HL-60/S4 (cell line): Measurements from ENCODE around the gene TMEM79.

Experiments
- in situ Hi-C: fragments of 300-500 bp; cut with MboI; formaldehyde crosslinking; loops from 2 replicates; pipeline ENCODE4 v1.14.3; 2022; ENCODE audit warnings: low sequenced_read_pairs

The TMEM79 gene

DNA sequence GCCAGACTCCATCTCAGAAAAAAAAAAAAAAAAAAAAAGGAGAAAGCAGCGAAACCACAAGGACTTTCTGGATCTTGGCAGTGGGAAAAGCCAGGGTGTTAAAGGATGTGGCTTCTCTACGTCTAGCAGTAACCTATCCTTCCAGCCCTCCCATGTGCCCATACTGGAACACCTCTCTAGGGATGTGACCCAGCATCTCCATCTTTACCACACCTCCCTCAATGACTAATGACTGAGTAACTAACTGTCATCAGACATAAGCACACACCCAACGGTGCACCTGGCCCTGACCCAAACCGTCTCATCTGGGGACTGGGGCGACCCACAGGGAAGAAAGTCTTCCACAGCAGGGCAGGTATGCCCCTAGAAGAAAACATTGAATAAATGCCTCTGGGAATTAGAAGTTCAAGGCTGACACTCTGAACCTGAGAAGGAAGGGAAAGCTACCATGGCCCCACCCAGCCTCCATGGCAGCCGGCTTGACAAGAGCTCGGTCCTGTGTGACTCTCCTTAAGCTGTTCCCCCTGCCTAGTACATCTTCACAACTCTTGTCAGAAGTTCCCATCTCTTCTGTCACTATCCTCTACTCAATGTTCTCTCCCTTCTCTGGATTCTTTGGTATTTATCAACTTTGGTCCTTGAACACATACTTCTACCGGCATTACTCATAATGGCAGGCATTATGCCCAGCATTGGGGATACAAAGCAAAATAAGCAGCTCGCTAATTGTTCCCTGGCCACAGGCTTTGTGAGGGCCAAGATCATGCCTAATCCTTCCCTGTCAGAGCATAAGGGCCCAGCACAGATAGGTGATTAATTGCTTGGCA, 21.5 kb upstream of the TMEM79 start:
- in situ Hi-C loops, result no loop called here

DNA sequence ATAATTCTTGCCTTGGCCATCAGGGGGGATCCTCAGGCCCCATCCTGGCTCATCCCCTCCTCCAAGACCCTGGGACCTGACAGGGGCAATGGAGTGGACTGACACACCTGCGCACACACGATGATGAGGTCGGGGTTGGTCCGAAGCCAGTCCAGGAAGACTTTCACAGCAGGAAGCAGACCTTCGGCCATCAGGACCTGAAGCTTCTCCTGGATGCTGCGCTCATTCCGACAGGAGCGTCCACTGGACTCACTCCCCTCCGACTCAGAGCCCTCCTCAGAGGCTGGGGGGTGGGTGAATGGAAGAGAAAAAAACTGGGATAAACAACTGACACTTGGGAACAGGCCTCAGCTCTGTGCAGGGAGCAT, 20.9 kb upstream of the TMEM79 start:
- in situ Hi-C loops, result no loop called here

DNA sequence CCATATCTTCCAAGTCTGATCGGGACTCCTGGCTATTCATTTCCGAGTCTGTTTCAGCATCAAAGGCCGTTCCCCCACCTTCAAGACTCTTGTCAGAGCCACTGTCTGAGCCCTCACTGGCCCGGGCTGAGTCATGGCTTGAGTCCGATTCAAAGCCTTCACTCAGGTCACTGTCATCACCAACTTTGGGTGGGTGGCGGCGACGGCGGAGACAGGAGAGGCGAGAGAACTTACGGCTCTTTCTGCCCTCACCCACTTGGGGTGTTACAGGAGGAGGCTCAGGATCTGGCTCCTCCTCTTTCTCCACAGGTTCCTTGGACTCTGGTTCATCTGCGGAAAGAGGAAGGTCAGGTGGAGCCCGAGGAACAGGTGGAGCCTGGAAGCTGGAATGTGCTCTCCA, 18.1 kb upstream of the TMEM79 start:
- in situ Hi-C loops, result no loop called here

DNA sequence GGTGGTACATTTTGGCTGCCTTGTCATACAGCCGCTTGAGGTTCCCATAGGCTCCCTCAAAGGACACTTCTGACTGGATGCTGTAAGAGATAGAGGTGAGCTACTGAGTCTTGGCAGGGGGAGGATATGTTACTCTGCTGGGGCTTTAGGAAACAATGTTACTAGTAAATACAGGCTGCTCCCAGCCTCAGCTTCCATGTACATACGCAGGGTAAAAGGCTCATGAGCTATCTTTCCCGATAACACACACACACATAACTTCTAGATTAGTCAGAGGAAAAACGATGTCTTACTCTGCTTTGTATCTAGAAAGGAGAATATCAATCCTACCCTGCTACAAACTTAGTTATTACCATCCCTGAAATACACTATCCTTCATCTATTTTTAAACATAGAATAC, 15.8 kb upstream of the TMEM79 start:
- in situ Hi-C loops, result no loop called here

DNA sequence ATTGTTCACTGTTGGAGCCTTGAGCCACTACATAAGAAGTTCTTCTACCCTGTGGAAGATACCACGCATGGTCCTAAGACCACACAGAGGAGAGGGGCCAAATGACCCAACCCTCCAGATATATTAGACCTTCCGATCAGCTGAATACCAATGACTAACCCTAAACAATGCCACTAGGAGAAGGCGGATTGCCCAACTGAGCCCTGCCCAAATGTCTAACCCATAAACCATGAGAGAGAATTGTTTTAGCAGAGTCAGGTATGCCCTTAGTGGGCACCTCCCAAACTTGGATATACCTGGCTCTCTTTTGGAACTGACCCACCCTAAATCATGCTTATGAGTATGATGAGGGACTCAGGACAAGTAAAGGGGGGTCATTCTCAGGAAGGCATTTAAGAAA, 13.8 kb upstream of the TMEM79 start:
- in situ Hi-C loops, result no loop called here

DNA sequence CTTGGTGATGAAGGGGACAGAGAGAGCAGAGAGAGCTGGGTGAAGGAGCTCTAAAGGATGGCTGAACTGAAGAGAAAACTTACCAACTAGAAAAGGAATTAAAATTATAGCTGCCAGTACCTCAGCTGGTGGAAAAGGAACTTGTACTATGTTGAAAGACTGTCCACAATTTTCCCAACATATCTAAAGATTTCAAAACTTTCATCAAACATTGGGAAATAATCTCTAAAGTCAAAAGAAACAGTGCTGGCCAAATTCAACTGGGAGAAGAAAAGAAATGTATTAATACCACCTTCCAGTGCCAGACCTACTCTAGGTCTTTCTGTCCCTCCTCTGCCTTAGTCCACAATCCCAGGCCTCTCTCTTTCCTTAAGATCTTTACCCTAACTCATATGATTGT, 7.6 kb upstream of the TMEM79 start:
- in situ Hi-C loops, result no loop called here

DNA sequence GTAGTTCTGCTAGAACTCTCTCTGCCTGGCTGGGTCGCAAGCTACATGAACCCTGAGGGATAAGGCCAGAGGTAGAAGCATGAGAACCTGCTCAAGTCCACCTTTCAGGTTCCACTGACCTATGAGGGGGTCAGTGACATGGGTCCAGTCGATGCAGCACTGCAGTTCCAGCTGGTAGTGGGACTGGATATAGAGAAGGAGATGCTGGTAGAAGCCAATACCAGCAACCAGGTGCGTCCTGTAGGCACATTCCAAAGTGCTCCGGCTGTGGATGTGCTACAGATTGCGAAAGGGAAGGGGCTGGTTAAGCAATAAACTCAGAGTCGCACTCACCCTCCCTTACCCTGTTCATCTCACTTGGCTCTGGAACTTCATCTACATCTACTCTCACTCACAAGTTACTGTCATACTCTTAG, 7.2 kb upstream of the TMEM79 start:
- in situ Hi-C loops, result no loop called here

DNA sequence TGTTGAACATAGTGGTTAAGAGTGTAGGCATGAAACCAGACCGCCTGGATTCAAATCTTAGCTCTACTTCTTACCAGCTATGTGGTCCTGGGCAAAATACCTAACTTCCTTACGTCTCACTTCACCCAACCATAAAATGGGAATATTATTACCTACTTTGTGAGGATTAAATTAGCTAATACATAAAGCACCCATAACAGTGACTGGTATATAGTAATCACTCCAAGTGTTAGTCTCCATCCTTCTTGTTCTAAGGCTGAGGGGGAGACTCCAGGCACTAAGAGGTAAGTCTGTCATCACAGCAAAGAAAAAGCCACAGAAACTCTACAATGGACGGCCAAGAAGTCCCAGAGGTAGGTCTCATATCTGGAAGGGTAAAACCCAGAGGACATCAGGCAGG, 4.3 kb upstream of the TMEM79 start:
- in situ Hi-C loops, result no loop called here

DNA sequence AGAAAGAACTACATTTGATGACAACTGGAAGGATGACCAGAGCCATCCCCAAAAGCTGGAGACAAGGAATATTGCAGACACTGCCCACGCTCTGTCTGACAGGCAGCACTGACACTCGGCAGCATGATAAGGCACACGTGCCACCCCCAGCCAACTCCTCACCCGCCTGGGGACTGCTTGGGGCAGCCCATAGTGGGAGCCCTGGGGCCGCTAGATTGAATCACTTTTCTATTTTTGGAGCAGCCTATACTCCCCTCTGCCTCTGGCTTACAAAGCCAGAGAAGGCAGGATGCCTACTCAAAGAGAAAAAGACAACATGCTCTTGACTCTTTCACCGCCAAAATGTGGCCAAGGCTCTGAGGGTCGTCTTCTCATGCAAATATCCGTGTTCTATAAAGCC, 2.8 kb upstream of the TMEM79 start:
- in situ Hi-C loops, result no loop called here

DNA sequence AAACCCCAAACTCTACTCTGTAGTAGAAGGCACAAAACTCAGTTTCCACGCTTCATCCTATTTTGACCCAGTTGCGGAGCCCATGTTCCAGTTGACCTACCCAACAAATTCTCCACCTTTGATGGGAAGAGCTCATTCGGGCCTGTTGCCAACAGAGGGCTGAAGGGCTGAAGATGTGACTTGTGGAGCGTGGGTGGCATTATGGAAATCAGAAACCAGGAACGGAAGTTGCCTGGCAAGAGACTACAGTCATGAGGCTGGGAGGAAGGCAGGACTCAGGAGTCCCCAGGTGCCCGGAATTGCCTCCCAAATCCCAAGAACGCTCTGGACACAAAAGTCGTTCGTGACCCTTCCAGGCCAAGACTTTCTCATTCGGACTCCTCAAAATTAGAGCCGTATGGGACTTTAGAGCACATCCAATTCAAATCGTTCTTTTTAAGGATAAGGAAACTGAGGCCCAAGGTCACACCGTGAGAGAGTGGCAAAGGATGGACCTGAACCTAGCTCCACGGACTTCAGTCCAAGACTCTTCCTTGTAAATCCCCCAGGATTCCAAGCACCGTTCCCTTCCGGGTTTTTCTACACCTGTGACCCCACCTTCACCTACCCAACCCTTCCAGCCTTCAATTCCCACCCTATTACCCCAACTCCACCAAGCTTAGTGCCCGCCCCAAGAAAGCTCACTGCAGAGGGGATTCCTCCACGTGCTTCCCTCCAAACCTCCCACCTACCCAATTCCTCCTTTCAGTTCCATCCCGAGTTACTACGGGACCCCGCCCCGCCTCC, 2.2 kb upstream of the TMEM79 start:
- in situ Hi-C loops, result no loop called here

DNA sequence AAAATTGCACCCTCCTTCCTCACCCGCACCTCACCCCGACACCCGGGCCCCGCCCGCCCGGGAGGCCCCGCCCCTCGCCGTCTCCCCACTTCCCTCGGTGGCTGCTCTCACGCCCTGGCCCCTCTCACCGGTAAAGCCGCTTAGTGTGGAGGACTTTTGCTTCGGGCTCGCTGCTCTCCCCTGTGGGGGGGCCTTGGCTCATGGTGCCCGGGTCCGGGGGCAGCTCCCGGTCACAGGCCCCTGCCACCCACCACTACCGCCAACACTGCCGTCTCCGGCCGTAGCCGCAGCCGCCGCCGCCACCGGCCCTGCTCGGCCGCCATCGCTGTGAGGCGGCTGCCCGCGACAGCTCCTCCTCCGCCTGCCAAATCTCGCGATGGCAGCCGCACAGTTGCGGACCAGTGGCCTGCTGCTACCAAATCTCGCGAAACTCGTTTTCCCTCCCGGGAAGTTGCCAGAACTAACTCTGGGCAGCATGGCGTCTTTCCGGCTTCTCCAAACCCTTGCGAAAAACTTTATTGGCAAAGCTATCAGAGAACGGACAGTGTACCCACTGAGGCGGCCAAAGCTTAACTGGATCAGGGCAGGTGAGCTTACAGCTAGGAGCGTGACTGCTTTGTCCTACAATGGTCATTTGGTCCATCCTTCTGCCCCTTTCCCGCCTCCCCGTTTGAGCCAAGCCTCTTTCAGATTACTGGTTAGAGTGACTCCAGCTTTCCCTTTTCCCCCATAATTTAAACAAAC, 1.5 kb upstream of the TMEM79 start, which contains the start of gene SMG5:
Gene SMG5, minus strand, starts transcription at position 347 of the 744 bp plus-strand sequence. Its CDS starts 145 bp downstream, at position 202.
- in situ Hi-C loops, result no loop called here

DNA sequence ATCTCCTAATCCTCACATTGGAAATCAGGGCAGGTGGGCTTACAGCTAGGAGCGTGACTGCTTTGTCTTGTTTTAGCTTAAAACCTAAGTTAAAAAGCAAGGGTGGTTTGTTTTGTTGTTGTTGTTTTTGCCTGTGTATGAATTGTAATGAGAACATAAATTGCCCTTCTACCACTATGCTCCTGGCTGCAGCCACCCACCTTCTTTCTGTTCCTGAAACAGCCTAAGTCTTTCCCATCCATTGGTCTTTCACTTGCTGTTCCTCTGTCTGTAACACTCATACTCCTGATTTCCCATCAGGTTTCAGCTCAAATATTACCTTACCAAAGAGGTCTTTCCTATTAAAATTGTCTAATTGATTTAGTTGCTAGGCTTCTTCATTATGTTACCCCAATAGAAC, 604 bp upstream of the TMEM79 start:
- in situ Hi-C loops, result no loop called here

DNA sequence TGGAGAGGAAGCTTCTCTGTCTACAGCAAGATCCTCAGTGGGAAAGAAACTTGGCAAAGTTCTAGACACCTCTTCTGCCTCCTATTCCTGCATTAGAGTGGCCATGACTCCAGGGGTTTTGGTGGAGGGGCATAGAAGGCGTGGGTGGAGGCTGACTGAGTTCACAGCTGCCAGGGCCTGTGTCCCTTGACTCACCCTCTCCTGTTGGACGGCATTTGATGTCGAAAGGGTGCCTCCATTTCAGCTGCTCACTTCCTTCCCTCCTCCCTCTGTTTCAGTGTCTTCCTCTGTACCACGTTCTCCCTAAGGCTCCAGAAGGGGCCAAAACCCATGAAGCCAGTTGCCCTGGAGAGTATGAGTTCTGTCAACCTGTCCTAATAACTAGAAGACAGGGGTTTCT, 632 bp downstream of the TMEM79 start:
- in situ Hi-C loops, result no loop called here

DNA sequence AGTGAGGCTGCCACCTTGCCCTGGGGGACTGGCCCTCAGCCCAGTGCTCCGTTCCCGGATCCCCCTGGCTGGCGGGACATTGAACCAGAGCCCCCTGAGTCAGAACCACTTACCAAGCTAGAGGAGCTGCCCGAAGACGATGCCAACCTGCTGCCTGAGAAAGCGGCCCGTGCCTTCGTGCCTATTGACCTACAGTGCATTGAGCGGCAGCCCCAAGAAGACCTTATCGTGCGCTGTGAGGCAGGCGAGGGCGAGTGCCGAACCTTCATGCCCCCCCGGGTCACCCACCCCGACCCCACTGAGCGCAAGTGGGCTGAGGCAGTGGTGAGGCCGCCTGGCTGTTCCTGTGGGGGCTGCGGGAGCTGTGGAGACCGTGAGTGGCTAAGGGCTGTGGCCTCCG, 1.3 kb downstream of the TMEM79 start:
- in situ Hi-C loops, result no loop called here

DNA sequence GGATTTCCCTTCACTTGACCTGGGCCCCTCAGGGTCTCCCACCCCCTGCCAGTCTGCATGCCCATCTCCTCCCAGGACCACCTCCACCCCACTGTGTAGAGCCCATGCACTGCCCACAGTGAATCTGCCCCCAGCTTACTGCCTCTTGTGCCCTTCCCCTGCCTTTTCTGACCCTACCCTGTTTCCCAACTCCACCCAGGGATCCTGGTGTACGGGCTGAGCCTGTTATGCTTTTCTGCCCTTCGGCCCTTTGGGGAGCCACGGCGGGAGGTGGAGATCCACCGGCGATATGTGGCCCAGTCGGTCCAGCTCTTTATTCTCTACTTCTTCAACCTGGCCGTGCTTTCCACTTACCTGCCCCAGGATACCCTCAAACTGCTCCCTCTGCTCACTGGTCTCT, 1.9 kb downstream of the TMEM79 start:
- in situ Hi-C loops, result no loop called here

DNA sequence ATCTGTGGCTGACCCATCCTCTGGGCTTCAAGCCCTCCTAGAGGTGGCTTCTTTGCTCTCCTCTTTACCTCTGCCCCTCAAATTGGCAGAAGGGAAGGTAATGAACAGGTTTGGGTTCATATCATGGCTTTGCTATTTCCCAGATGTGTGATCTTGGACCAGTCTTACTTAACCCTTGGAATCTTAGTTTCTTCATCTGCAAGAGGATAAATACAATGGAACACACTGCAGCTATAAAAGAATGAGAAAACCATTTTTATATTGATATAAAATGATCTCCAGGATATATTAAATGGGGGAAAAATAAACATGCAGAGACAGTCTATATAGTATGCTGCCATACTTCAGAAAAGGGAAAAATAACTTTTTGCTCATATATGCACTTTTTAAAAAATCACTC, 5.7 kb downstream of the TMEM79 start:
- in situ Hi-C loops, result no loop called here

DNA sequence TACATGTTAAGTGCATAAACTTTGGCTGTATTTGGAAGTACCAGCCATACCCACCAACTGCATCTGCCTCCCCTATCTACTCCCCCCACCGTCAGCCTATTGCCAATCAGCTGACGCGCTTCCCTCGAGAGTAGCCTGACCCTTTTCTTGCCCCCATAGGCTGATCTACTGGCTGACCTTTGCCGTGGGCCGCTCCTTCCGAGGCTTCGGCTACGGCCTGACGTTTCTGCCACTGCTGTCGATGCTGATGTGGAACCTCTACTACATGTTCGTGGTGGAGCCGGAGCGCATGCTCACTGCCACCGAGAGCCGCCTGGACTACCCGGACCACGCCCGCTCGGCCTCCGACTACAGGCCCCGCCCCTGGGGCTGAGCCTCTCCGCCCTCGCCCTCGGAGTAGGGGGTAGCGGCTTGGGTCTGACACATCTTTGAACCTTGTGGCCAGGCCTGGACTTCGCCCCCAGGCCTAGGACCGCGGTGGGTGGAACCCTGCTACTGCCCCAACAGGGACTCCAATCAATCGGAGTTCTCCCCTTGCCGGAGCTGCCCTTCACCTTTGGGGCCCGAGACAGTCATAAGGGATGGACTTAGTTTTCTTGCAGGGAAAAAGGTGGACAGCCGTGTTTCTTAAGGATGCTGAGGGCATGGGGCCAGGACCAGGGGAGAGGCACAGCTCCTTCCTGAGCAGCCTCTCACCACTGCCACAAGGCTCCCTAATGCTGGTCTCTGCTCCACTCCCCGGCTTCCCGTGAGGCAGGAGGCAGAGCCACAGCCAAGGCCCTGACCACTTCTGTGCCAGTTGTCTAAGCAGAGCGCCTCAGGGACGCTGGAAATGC, 7.3 kb downstream of the TMEM79 start:
- in situ Hi-C loops, result no loop called here

DNA sequence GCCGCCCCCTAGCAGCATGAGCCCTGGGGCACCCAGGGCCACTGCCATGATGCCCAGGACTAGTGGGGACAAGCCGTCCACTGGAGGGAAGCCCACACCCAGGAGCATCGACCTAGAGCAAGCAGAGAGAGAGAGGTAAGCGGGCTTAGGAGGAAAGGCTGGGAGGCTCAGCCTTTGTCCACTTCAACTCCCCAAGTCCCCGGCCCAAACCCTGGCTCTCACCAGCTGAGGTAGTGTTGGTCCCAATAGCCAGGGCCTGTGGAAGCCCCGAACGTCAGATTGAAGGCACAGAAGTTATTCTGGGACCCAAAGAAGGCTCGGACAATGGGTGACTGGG, 8.9 kb downstream of the TMEM79 start:
- in situ Hi-C loops, result no loop called here

DNA sequence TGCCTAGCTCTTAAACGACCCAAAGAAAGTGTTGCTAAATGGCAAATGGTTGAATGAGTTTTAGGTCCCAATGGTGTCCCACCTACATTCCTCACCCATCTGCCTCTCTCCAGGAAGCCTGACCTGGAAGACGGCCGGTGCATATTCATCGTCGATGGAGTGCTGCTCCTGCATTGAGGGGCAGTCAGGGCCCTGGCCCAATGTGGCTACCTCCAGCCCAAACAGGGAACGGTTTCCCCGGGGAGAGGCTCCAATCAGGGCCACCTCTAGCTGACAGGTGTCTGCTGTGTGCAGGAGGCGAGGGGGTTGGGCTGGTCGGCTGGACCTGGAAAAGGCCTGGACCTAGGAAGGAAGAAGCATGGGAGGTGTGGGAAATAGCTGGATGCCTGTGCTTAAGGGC, 9.8 kb downstream of the TMEM79 start:
- in situ Hi-C loops, result no loop called here

DNA sequence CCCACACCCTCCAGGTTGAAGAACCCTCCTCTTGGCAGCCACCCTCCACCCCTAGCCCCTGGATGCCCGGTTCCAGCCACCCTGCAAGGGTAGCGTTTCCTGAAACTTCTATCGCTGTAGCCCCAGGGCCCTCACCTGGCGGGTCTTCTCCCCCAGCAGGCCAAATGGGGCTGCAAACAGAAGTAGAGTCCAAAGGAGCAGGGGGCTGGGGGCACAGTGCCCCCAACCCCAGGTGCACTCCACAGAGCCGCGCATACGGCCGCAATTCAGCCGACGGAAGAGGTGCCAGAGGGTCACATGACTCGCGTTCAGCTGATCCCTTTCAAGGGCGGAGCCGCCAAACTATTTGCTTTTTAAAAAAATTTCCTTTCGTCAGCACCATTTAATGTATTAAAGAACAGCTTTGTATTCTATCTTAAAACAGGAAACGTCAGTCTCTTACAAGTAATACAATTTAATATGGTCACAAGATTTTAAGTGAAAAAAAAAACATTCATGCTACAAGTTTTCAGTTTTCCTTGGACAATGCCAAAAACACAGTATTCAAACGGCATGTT, 11.3 kb downstream of the TMEM79 start, which contains the start of gene GLMP:
Gene GLMP, minus strand, starts transcription at position 289 of the 557 bp plus-strand sequence. Its CDS starts 34 bp downstream, at position 255.
- in situ Hi-C loops, result no loop called here
